GM18508 (cell line): ENCODE results near the gene OLA1.

ENCODE experiments used
- ATAC-seq: cut with Tn5 transposase; IDR thresholded peaks from one replicate; pipeline ENCODE4 v1.9.1; 2021; ENCODE audit warnings: moderate number of reproducible peaks; ENCODE audit not compliant: insufficient read depth, unreplicated experiment

Gene OLA1

DNA sequence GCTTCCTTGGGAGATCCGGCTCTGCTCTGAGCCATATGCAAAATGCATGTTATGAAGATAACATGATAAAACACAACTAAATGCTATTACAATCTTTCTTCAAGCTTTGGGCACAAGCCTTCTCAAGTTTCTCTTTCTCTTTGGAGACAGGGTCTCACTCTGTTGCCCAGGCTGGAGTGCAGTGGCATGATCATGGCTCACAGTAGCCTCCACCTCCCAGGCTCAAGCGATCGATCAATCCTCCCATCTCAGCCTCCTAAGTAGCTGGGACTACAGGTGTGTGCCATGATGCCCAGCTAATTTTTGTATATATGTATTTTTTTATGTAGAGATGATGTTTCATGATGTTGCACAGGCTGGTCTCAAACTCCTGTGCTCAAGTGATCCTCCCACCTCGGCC, 175.5 kb downstream of the OLA1 start:
- ATAC-seq: no peak

GRCh38 chr2:174072069-174072468, 176.3 kb downstream of the OLA1 start:
- ATAC-seq: no peak

GRCh38 chr2:174071321-174071720, 177.0 kb downstream of the OLA1 start:
- no peak for ATAC-seq

DNA sequence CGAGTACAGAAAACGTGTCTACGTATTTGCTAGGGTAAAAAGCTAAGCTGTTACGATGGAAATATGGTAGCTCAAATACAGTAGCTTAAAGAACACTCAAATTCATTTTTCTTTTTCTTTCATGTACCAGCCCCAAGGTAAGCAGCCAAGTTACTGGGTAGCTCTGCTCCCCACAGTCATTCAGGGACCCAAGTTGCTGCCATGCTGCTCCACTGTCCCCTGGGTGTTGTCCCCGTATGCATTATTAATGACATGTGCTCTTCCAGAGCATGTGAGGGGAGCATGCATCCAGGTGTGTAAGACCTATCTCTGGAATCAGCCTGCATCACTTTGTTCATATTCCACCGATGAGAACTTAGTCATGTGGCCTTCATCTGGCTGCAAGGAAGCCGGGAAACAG, 178.1 kb downstream of the OLA1 start:
- no peak for ATAC-seq

GRCh38 chr2:174067815-174068214, 180.5 kb downstream of the OLA1 start:
- no peak for ATAC-seq

GRCh38 chr2:174066871-174067270, 181.5 kb downstream of the OLA1 start:
- ATAC-seq: no peak

GRCh38 chr2:174063492-174064092, 184.7 kb downstream of the OLA1 start:
- ATAC-seq: no peak

GRCh38 chr2:174062934-174063333, 185.4 kb downstream of the OLA1 start:
- no peak for ATAC-seq

GRCh38 chr2:174059884-174060244, 188.5 kb downstream of the OLA1 start:
- ATAC-seq: no peak

- no peak for ATAC-seq
Observed at GRCh38 chr2:174059178-174059883, 189.0 kb downstream of the OLA1 start.

- no peak for ATAC-seq
Observed at GRCh38 chr2:174058456-174058855, 189.9 kb downstream of the OLA1 start.

DNA sequence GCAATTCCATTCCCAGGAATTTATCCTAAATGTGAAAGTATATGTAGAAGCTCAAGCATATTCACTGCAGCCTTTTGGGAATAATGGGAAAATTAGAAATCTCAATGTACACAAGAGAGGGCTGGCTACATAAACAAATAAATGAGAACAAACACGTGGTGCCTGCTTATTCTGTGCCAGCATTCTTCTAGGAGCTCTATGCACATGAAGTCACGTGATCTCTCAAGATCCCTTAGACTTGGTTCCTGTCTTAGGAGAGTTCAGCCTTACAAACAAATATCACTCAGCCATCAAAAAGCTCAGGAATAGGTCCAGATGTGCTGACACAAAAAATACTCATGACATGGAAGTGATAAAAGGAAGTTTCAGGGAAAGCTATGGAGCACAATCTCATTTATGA, 190.3 kb downstream of the OLA1 start:
- ATAC-seq: no peak

- ATAC-seq: no peak
Observed at GRCh38 chr2:174054926-174055325, 193.4 kb downstream of the OLA1 start.

DNA sequence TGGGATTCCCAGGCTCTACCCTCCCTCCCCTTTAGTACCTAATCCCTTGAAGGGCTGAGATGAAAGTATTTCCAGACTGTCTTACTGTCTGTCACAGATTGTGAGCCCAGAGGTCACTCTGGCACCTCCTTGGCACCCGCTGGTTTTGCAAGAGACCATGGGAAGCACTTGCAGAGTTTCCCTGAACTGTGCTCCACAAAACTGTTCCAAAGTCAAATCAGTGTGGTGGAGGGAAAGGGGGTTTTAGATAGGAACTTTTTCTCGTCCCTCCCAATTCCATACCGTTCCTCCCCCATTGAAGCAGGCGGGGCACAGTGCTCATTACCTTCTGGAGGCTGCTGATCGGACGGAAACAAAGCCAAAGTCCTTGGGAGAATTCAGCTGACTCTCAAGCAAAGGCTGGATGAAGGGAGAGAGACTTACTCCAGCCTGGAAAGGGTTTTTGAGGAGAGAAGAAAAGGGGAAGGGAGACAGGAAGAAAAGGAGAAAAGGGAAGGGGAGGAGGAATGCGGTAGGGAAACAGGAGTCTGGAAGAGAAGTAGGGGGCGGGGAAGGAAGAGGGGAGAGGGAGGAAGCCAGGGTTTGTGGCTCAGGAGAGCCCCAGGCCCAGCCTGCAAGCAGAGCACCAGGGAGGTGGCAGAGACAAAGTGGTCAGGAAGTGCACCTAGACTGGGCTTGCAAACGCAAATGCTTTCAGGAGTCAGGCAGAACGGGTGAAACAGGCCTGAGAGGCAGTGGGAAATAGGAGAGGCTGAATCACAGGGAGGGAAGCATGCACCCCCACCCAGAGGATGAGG, 194.8 kb downstream of the OLA1 start:
- no peak for ATAC-seq

- no peak for ATAC-seq
Observed at GRCh38 chr2:174052584-174052976, 195.8 kb downstream of the OLA1 start.

DNA sequence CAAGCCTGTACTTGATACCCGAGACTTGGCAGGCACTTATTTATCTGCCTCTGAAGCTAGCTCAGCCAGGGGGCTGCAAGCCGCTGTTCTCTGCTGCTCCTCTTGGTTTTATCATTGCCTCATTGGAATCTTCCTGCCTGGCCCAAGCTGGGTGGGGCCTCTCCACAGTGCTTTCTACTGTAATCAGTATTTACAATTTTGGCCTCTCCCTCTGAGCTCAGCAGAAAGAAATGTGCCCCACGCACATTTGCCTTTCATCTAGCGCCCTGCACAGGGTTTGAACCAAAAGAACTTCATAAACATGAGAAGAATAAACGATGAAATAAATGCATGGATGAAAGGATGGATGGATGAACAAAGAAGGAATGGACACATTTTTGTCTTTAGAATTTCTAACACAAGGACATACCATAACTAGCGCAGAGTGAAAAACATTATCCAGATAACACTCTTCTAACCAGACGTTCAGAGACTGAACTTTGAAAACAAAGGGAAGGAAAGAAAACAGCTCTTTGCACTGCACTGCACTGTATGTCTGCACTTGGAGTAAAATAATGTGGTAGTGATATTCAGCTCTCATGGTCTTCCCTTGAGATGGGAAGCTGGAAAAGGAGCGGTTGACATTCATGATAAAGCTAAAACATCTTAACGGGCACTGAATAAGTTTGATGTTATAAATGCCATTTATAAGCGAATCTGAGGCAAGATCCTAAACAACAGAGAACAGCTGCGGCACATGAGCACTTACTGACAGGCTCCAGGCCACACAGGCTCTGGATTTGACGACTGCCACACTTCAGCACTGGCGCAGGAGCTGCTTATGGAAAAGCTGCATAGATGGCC, 196.4 kb downstream of the OLA1 start:
- no peak for ATAC-seq

GRCh38 chr2:174051068-174051467, 197.3 kb downstream of the OLA1 start:
- no peak for ATAC-seq

- ATAC-seq: no peak
Observed at GRCh38 chr2:174049895-174050294, 198.4 kb downstream of the OLA1 start.

DNA sequence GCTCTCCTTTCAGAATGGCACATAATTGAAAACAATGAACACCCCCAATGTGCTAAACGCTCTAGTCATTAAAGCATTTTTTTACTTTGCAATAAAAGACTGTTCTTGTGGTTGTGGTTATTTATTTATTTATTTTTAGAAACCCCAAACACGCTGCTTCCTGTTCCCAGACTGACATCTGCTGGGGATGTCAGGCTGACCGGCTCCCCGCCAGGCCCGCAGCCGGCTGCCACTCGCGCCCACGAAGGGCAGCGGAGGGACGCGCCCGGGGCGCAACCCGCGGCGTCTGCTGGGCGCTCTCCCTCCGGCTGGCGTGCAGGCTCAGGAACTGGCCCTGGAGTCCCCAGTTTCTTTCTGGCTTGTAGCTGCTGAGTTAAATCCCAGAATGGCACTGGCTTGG, 200.1 kb downstream of the OLA1 start:
- ATAC-seq: no peak

- no peak for ATAC-seq
Observed at GRCh38 chr2:174047746-174048145, 200.6 kb downstream of the OLA1 start.

GRCh38 chr2:174046172-174046571, 202.2 kb downstream of the OLA1 start:
- ATAC-seq: no peak
